Right lobe of liver (tissue), 6 donors: ENCODE data around the gene ADAMTS3. TPM values are rescaled to one million over a fixed set of nuclear protein-coding genes. Genes with fewer than 3 reads are reported as not detected.

ENCODE experiments used
- ATAC-seq, 4 donors: fragments of 200-7000 bp; cut with Tn5 transposase; one replicate each; pipeline ENCODE4 v1.9.1; 2020; ENCODE audit warnings: mild to moderate bottlenecking in 4 of 4, moderate library complexity in 4 of 4
- DNase-seq, 3 donors: peaks; one replicate each; pipeline ENCODE4 v3.0.0-alpha.2; 2020
- H3K27ac ChIP-seq, 3 donors: fragments of 200-600 bp; one replicate each; pipeline ENCODE4 v1.8.0; 2022
- H3K27me3 ChIP-seq, 2 donors: fragments of 200-600 bp; one replicate each; pipeline ENCODE4 v1.8.0; 2022
- H3K36me3 ChIP-seq, 4 donors: fragments of 200-600 bp; sonication (generic) in 1 of 4; one replicate each; pipeline versions ENCODE4 v1.5.1 to v1.8.0; 2017 to 2022; ENCODE audit warnings: control low read depth in 1 of 4
- H3K4me1 ChIP-seq, 4 donors: fragments of 200-600 bp; sonication (generic) in 1 of 4; one replicate each; pipeline versions ENCODE4 v1.5.1 to v1.8.0; 2017 to 2022; ENCODE audit warnings: control low read depth in 1 of 4
- H3K4me3 ChIP-seq, 3 donors: fragments of 200-600 bp; one replicate each; pipeline ENCODE4 v1.8.0; 2022
- H3K9me3 ChIP-seq, 4 donors: fragments of 200-600 bp; sonication (generic) in 1 of 4; one replicate each; pipeline versions ENCODE4 v1.5.1 to v1.8.0; 2017 to 2022; ENCODE audit warnings: control low read depth in 1 of 4
- CTCF ChIP-seq, 4 donors: fragments of 200-600 bp in 3 of 4; fragments of 450-650 bp in 1 of 4; IDR thresholded peaks; one replicate each; pipeline versions ENCODE4 v1.5.1 to v1.8.0; 2016 to 2022; ENCODE audit warnings: antibody characterized with exemption in 4 of 4, mild to moderate bottlenecking in 2 of 4
- POLR2A ChIP-seq: fragments of 450-650 bp; IDR thresholded peaks from one replicate; pipeline ENCODE4 v1.6.1; 2017; ENCODE audit warnings: antibody characterized with exemption, mild to moderate bottlenecking
- WGBS: methylation state at CpG from one replicate; pipeline ENCODE4 v1.1.6; 2018; ENCODE audit warnings: low coverage, low lambda C conversion rate; ENCODE audit not compliant: insufficient coverage; ENCODE audit errors: missing lambda C conversion rate; 5-methylcytosine and 5-hydroxymethylcytosine counted together
- intact Hi-C, 2 donors: fragments of 100-400 bp; cut with DNase I; formaldehyde crosslinking; loops; one replicate each; pipeline versions ENCODE4 v1.11.2 to v1.14.1; 2022
- total RNA-seq, 6 experiments: library from RNA; depleted of rRNA in 2 of 6; stranded (reverse); fragments of >200 nt in 2 of 6; fragmentation: NEBNext Ultra II Directional in 3 of 6; extraction: Animal tissue kit (Norgen Biotek cat#: 25700) in 3 of 6; gene quantifications; one replicate each; pipeline versions ENCODE4 v1.1.0 to v1.2.4, GENCODE V29; 2016 to 2023
- donor health status: DM: no; HTN: yes; CAD: no.
- donor health status: DM: no; HTN: no; CAD: no.
- donor health status: DM: no; HTN: no; CAD: no.
- donor health status: DM: no; HTN: yes; CAD: no.
- donor health status: DM: no; HTN: yes; CAD: no.

ADAMTS3 gene
- total RNA-seq, 6 experiments from 2014 or later, result 0.12 to 0.64 (median 0.42) TPM

DNA sequence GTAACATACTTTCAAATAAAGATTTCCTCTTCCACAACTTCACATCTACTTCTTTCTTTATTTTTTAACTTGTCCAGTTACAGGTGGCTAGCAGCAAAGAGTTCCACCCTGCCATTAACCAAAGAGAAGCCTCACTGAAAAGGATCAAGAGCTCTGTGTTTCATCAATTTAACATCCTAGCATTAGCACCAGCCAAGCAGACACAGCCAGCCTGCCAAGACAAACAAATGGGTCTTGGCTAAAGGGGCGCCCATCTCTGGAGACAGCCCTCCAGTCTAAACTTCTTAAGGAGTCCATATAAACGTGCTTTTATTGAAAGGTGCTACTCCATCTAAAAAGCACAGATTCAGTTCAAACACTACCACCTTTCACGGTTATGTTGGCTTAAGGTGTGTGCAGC, 105.3 kb downstream of the ADAMTS3 start:
- Histone ChIP-seq H3K27me3 (no peaks in the 10 kb centered on the region), H3K4me3 (no peak overlapping the region), H3K36me3 (no peaks in the 10 kb centered on the region), H3K4me1 (no peaks in the 10 kb centered on the region), H3K9me3 (no peaks in the 10 kb centered on the region), H3K27ac (no peak overlapping the region)
- intact Hi-C loops, result no loop called here
- 41% methylated on average over 3 of the region's 3 CpGs for WGBS
- no peak for ATAC-seq
- DNase-seq, result no peak
- TF ChIP-seq POLR2A (no peak), CTCF (IDR thresholded peaks at IDR 0.05) (no peak)

- Histone ChIP-seq H3K4me1 (no peaks in the 10 kb centered on the region), H3K4me3 (no peak overlapping the region), H3K27me3 (no peaks in the 10 kb centered on the region), H3K36me3 (no peaks in the 10 kb centered on the region), H3K9me3 (no peaks in the 10 kb centered on the region), H3K27ac (no peak overlapping the region)
- TF ChIP-seq CTCF (IDR thresholded peaks at IDR 0.05), result no peak
- no peak for TF ChIP-seq POLR2A
- intact Hi-C loops, result no loop called here
- no peak for ATAC-seq
- WGBS, result 71% methylated on average over 3 of the region's 3 CpGs
- no peak for DNase-seq
Observed at GRCh38 chr4:72457158-72457557, 111.9 kb downstream of the ADAMTS3 start.

DNA sequence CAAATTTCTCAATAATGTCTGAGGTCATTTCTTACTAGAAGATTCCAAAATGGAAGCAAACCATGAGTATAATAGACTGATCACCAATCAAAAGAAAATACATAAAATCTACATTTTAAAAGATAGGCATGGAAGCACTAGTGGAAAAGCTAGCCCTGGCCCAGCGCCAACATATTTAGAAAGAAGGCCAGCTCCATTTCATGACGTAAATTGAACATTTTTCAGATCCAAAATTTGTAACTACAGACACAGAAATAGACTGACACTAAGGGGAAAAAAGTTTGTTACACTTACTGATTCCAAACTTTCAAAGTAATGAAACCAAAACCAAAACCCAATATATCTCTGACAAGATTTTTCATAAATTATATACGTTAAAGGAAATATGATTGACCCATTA, 117.7 kb downstream of the ADAMTS3 start:
- Histone ChIP-seq H3K27ac (no peak overlapping the region), H3K4me3 (no peak overlapping the region), H3K9me3 (no peaks in the 10 kb centered on the region), H3K4me1 (no peaks in the 10 kb centered on the region), H3K36me3 (no peaks in the 10 kb centered on the region), H3K27me3 (no peaks in the 10 kb centered on the region)
- intact Hi-C loops, result no loop called here
- WGBS, result 46% methylated on average over 3 of the region's 3 CpGs
- DNase-seq, result no peak
- ATAC-seq, result no peak
- TF ChIP-seq CTCF (IDR thresholded peaks at IDR 0.05) (no peak), POLR2A (no peak)

- ATAC-seq (no peak), DNase-seq (no peak)
- no peak for TF ChIP-seq POLR2A
- no peak for TF ChIP-seq CTCF (IDR thresholded peaks at IDR 0.05)
- Histone ChIP-seq H3K4me1 (no peaks in the 10 kb centered on the region), H3K9me3 (no peaks in the 10 kb centered on the region), H3K27ac (no peak overlapping the region), H3K27me3 (no peaks in the 10 kb centered on the region), H3K36me3 (no peaks in the 10 kb centered on the region), H3K4me3 (no peak overlapping the region)
- intact Hi-C loops, result no loop called here
- WGBS, result 67% methylated on average over 1 of the region's 1 CpG
Observed at GRCh38 chr4:72449705-72450104, 119.3 kb downstream of the ADAMTS3 start.

GRCh38 chr4:72448231-72448630, 120.8 kb downstream of the ADAMTS3 start:
- 56% methylated on average over 4 of the region's 4 CpGs for WGBS
- DNase-seq (no peak), ATAC-seq (no peak)
- Histone ChIP-seq H3K4me1 (no peaks in the 10 kb centered on the region), H3K27me3 (no peaks in the 10 kb centered on the region), H3K4me3 (no peak overlapping the region), H3K9me3 (no peaks in the 10 kb centered on the region), H3K27ac (no peak overlapping the region), H3K36me3 (no peaks in the 10 kb centered on the region)
- TF ChIP-seq POLR2A (no peak), CTCF (IDR thresholded peaks at IDR 0.05) (no peak)
- intact Hi-C loops, result no loop called here
